AG09319 (cell line): ENCODE data around the gene PALM.

Experiments used
- DNase-seq: peaks from one replicate; pipeline ENCODE4 v3.0.0-alpha.2; 2010; ENCODE audit warnings: low read depth; ENCODE audit errors: extremely low read depth
- CTCF ChIP-seq: IDR thresholded peaks from 2 replicates; pipeline ENCODE4 v1.5.1; 2011; ENCODE audit warnings: low read depth, mild to moderate bottlenecking, inconsistent platforms, low read length, moderate library complexity

PALM gene

GRCh38 chr19:765179-765738 is 56.5 kb downstream of the PALM start:
- no peak for DNase-seq
- TF ChIP-seq CTCF, result no peak

GRCh38 chr19:768424-768823 is 59.7 kb downstream of the PALM start:
- no peak for TF ChIP-seq CTCF
- peak; percentile 54 for DNase-seq

GRCh38 chr19:769616-770015 is 60.9 kb downstream of the PALM start:
- TF ChIP-seq CTCF, result no peak
- DNase-seq, result no peak

GRCh38 chr19:771332-771785 is 62.6 kb downstream of the PALM start:
- DNase-seq, result no peak
- TF ChIP-seq CTCF, result peak; percentile 62

GRCh38 chr19:772063-772462 is 63.3 kb downstream of the PALM start:
- DNase-seq, result no peak
- TF ChIP-seq CTCF, result no peak

- DNase-seq, result no peak
- TF ChIP-seq CTCF, result no peak
Measured at GRCh38 chr19:772730-773436, 64.1 kb downstream of the PALM start.

- TF ChIP-seq CTCF, result no peak
Measured at GRCh38 chr19:776549-776948, 67.8 kb downstream of the PALM start.

More at GRCh38 chr19:776549-776948, 67.8 kb downstream of the PALM start:
- no peak for DNase-seq
